NCI-H510A (cell line): Measurements from ENCODE around the gene TSPEAR.
"Not testable (repeated sequence)": the region's sequence is repeated elsewhere in the genome, so short reads cannot be mapped to it uniquely, and the experiment has no call there.

ENCODE experiments used
- DNase-seq: peaks from one replicate; lab custom pipeline; 2025; lab: John Stamatoyannopoulos, UW

Gene TSPEAR

GRCh38 chr21:44702111-44702972, 9.0 kb downstream of the TSPEAR start:
- no peak for DNase-seq

GRCh38 chr21:44701541-44701940, 9.8 kb downstream of the TSPEAR start:
- DNase-seq: no peak

- DNase-seq: no peak
These were observed 10.4 kb downstream of the TSPEAR start for GRCh38 chr21:44701023-44701400.

GRCh38 chr21:44700101-44701022, 11.0 kb downstream of the TSPEAR start:
- DNase-seq: no peak

- DNase-seq: no peak
These were observed 11.8 kb downstream of the TSPEAR start for GRCh38 chr21:44699502-44700001.

GRCh38 chr21:44697811-44698734, 13.3 kb downstream of the TSPEAR start:
- DNase-seq: no peak

- not testable (repeated sequence) for DNase-seq
These were observed 14.1 kb downstream of the TSPEAR start, which contains the start of gene KRTAP10-12 for GRCh38 chr21:44697172-44697810. TSS of gene KRTAP10-12 (plus strand) at chr21:44697172. CDS start at chr21:44697202, 30 bp downstream.

GRCh38 chr21:44696572-44696971, 14.8 kb downstream of the TSPEAR start:
- DNase-seq: no peak

GRCh38 chr21:44695641-44696040, 15.7 kb downstream of the TSPEAR start:
- DNase-seq: no peak

GRCh38 chr21:44695184-44695583, 16.2 kb downstream of the TSPEAR start:
- no peak for DNase-seq

- DNase-seq: no peak
These were observed 16.6 kb downstream of the TSPEAR start for GRCh38 chr21:44694776-44695175.

GRCh38 chr21:44692798-44693512, 18.4 kb downstream of the TSPEAR start:
- DNase-seq: no peak

- DNase-seq: no peak
These were observed 19.7 kb downstream of the TSPEAR start for GRCh38 chr21:44691686-44692085.

- DNase-seq: not testable (repeated sequence)
These were observed 21.6 kb downstream of the TSPEAR start for GRCh38 chr21:44689740-44690139.

GRCh38 chr21:44687671-44688070, 23.7 kb downstream of the TSPEAR start:
- no peak for DNase-seq

- DNase-seq: no peak
These were observed 24.4 kb downstream of the TSPEAR start for GRCh38 chr21:44686843-44687561.

GRCh38 chr21:44686000-44686781, 25.2 kb downstream of the TSPEAR start:
- no peak for DNase-seq

- DNase-seq: not testable (repeated sequence)
These were observed 26.3 kb downstream of the TSPEAR start for GRCh38 chr21:44685050-44685449.

- DNase-seq: no peak
These were observed 26.9 kb downstream of the TSPEAR start for GRCh38 chr21:44684483-44684882.
